Breast epithelium (tissue), 3 donors: ENCODE data around the gene MACROH2A1.

Experiments used
- CTCF ChIP-seq, 3 donors: fragments of 450-650 bp; IDR thresholded peaks; one replicate each; pipeline ENCODE4 v1.5.1; 2016 to 2017; ENCODE audit warnings: antibody characterized with exemption in 3 of 3, mild to moderate bottlenecking in 3 of 3, moderate library complexity in 3 of 3
- POLR2A ChIP-seq: fragments of 450-650 bp; IDR thresholded peaks from one replicate; pipeline ENCODE4 v1.6.1; 2016; ENCODE audit warnings: antibody characterized with exemption, mild to moderate bottlenecking, moderate library complexity

GRCh38 chr5:135436951-135437418 is 38.0 kb upstream of the MACROH2A1 start:
- TF ChIP-seq CTCF (IDR thresholded peaks at IDR 0.05): no peak
- no peak for TF ChIP-seq POLR2A
